Esophagus muscularis mucosa (tissue), 4 donors: Measurements from ENCODE around the gene LRRC4. TPM values are rescaled to one million over a fixed set of nuclear protein-coding genes. Genes with fewer than 3 reads are reported as not detected.

ENCODE experiments used
- DNase-seq: peaks from one replicate; pipeline ENCODE4 v3.0.0-alpha.2; 2017; ENCODE audit errors: extremely low spot score
- H3K27ac ChIP-seq, 4 donors: fragments of 200-600 bp; sonication (generic); replicated peaks in 1 of 4; 1 replicate in 3 of 4; 2 replicates in 1 of 4; pipeline ENCODE4 v1.5.1; 2016 to 2019; ENCODE audit warnings: mild to moderate bottlenecking in 1 of 4
- H3K27me3 ChIP-seq, 4 donors: fragments of 200-600 bp; sonication (generic); one replicate each; pipeline versions ENCODE4 v1.5.1 to v1.6.0; 2016 to 2019
- H3K36me3 ChIP-seq, 4 donors: fragments of 200-600 bp; sonication (generic); one replicate each; pipeline ENCODE4 v1.5.1; 2016 to 2019
- H3K4me1 ChIP-seq, 4 donors: fragments of 200-600 bp; sonication (generic); one replicate each; pipeline ENCODE4 v1.5.1; 2016 to 2019
- H3K4me3 ChIP-seq, 4 donors: fragments of 200-600 bp; sonication (generic); 1 replicate in 2 of 4; 2 replicates in 2 of 4; pipeline ENCODE4 v1.5.1; 2016 to 2019; ENCODE audit warnings: mild to moderate bottlenecking in 4 of 4, moderate library complexity in 1 of 4
- H3K9me3 ChIP-seq, 4 donors: fragments of 200-600 bp; sonication (generic); 1 replicate in 3 of 4; 2 replicates in 1 of 4; pipeline ENCODE4 v1.5.1; 2016 to 2019
- CTCF ChIP-seq, 3 experiments: fragments of 200-600 bp in 2 of 3; fragments of 450-650 bp in 1 of 3; sonication (generic) in 2 of 3; IDR thresholded peaks; one replicate each; pipeline ENCODE4 v1.5.1; 2017 to 2019; ENCODE audit warnings: antibody characterized with exemption in 3 of 3, mild to moderate bottlenecking in 2 of 3, moderate library complexity in 1 of 3
- EP300 ChIP-seq: sonication (generic); formaldehyde crosslinking; IDR thresholded peaks from one replicate; pipeline ENCODE4 v1.6.1; 2017; ENCODE audit warnings: antibody characterized with exemption
- POLR2A ChIP-seq: fragments of 450-650 bp; IDR thresholded peaks from one replicate; pipeline ENCODE4 v1.6.1; 2017; ENCODE audit warnings: antibody characterized with exemption, moderate library complexity, mild to moderate bottlenecking, low read depth
- POLR2AphosphoS5 ChIP-seq, 2 donors: sonication (generic); formaldehyde crosslinking; IDR thresholded peaks; one replicate each; pipeline ENCODE4 v1.6.1; 2017; ENCODE audit warnings: antibody characterized with exemption in 2 of 2
- WGBS: methylation state at CpG from one replicate; pipeline ENCODE4 v1.1.5; 2018; 5-methylcytosine and 5-hydroxymethylcytosine counted together
- intact Hi-C: fragments of 100-400 bp; cut with DNase I; formaldehyde crosslinking; loops from one replicate; pipeline ENCODE4 v1.15.1; 2023
- total RNA-seq, 4 donors: library from RNA; depleted of rRNA; stranded (reverse); fragments of >200 nt; gene quantifications; one replicate each; pipeline versions ENCODE4 v1.1.0 to v1.2.1, GENCODE V29; 2016

LRRC4 gene
- total RNA-seq, 4 donors from 2014 or later: under 0.01 to 1.3 (median 0.79) TPM

DNA sequence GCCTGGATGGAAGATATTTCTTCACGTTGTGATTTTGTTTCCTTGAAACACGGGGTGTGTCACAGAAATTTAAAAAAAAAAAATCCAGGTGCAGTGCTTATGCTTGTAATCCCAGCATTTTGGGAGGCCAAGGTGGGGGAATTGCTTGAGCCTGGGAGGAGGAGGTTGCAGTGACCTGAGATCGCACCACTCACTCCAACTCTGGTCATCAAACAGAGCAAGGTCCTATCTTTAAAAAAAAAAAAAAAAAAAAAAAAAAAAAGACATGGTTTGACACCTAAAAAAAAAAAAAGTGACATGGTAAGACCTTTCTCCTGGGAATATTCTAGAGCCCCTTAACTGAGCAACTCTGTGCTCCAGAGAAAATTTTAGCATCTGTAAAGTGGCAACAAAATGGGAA lies 9.0 kb upstream of the LRRC4 start:
- no peak for DNase-seq
- intact Hi-C loops: no loop called here
- H3K27me3 ChIP-seq: no peaks in the 10 kb centered on the region
- H3K4me1 ChIP-seq: peaks cover 0 to 9% (median 6%) of the 10 kb centered on the region in 4 donors
- no peaks in the 10 kb centered on the region for H3K36me3 ChIP-seq
- H3K4me3 ChIP-seq: no peak overlapping the region
- H3K9me3 ChIP-seq: no peaks in the 10 kb centered on the region
- H3K27ac ChIP-seq: no peak overlapping the region
- 91% methylated on average over 3 of the region's 3 CpGs for WGBS
- TF ChIP-seq POLR2AphosphoS5 (IDR thresholded peaks at IDR 0.05) (no peak), POLR2A (no peak), CTCF (IDR thresholded peaks at IDR 0.05) (no peak), EP300 (no peak)

DNA sequence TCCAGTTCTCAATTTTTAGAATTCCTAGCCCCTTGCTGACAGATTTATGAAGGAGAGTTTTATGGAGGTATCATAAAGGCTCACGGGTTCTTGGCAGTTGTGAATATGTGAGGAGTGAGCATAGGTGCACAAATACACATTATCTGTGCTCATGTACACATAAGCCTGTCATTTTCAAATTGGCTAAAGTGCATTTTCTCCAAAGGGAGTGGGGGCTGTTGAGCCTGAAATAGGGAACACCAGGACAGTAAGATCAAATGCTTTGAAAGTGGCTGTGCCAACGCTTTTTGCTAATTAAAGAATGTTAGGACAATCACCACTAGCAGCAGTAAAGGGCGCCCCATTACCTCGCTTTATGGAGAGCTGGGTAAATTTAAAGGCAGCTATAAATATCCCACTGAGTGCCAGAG lies 8.3 kb upstream of the LRRC4 start:
- intact Hi-C loops: no loop called here
- DNase-seq: no peak
- Histone ChIP-seq H3K27ac (no peak overlapping the region), H3K9me3 (no peaks in the 10 kb centered on the region), H3K4me3 (no peak overlapping the region), H3K36me3 (no peaks in the 10 kb centered on the region), H3K27me3 (no peaks in the 10 kb centered on the region), H3K4me1 (peaks cover 0 to 9% (median 6%) of the 10 kb centered on the region in 4 donors)
- TF ChIP-seq POLR2A: no peak
- no peak for TF ChIP-seq CTCF (IDR thresholded peaks at IDR 0.05)
- TF ChIP-seq POLR2AphosphoS5 (IDR thresholded peaks at IDR 0.05): no peak
- TF ChIP-seq EP300: no peak
- WGBS: 99% methylated on average over 4 of the region's 4 CpGs

DNA sequence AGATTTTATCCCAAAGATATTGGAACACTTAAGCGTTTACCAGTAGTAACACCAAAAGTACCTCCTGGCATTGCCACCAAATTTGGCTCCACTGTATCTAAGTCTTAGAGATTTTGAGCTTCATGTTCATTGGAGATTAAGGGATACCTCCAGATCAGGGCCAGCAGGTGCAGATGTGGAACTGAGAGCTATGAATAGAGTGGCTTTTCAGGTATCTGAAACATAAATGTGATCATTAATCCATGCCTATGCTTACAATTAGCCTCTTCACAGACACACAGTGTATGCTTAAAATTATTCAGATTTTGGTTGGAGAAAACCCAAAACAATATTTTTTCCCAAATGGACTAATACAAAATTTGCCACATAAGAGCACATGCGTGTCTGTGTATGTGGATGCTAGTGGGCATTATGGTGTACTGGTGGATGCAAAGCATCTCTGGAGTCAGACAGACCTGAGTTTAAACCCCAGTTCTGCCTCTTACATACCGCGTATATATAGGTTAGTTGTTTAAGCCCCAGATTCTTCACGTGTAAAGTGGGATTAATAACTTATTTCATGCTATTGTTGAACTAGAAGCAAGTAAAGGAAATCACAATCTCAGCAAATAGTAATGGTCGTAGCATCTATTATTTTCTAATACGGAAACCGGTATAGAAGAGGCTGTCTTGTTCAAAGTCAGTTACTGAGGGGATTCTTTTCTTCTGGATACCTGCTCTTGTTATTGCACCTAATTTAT lies 6.8 kb upstream of the LRRC4 start:
- WGBS: 97% methylated on average over 8 of the region's 8 CpGs
- H3K27ac ChIP-seq: no peak overlapping the region

DNA sequence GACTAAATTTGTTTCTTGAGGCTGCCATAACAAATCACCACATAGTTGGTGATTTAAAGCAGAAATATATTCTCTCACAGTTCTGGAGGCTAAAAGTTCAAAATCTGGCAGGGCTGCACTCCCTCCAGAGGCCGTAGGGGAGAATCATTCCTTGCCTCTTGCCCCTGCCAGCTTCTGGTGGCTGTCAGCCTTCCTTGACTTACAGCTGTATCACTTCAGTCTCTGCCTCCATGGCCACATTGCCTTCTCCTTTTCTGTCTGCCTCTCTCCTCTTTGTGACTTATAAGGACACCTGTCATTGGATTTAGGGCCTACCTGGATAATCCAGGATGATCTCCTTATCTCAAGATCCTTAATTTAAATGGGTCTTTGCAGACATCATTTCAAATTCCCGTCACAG lies 5.8 kb upstream of the LRRC4 start:
- TF ChIP-seq EP300 (no peak), CTCF (IDR thresholded peaks at IDR 0.05) (no peak), POLR2AphosphoS5 (IDR thresholded peaks at IDR 0.05) (no peak), POLR2A (no peak)
- intact Hi-C loops: no loop called here
- peaks cover 0 to 10% (median 0%) of the 10 kb centered on the region in 4 donors for H3K27me3 ChIP-seq
- peaks cover 7 to 19% (median 17%) of the 10 kb centered on the region in 4 donors for H3K4me1 ChIP-seq
- H3K36me3 ChIP-seq: no peaks in the 10 kb centered on the region
- no peak overlapping the region for H3K4me3 ChIP-seq
- H3K27ac ChIP-seq: no peak overlapping the region
- no peak for DNase-seq
- 97% methylated on average over 2 of the region's 2 CpGs for WGBS
- no peaks in the 10 kb centered on the region for H3K9me3 ChIP-seq

More for the DNA sequence above, 6.8 kb upstream of the LRRC4 start:
- Histone ChIP-seq H3K4me1 (peaks cover under 1 to 10% (median 7%) of the 10 kb centered on the region in 4 donors), H3K9me3 (no peaks in the 10 kb centered on the region), H3K4me3 (no peak overlapping the region), H3K27me3 (peaks cover 0 to under 1% (median 0%) of the 10 kb centered on the region in 4 donors), H3K36me3 (no peaks in the 10 kb centered on the region)
- no peak for DNase-seq
- TF ChIP-seq CTCF (IDR thresholded peaks at IDR 0.05) (no peak), POLR2A (no peak), POLR2AphosphoS5 (IDR thresholded peaks at IDR 0.05) (no peak), EP300 (no peak)
- intact Hi-C loops: no loop called here
